Medulla oblongata (tissue), 1 donor: ENCODE data around the gene KPNB1.
"Not testable (repeated sequence)": the region's sequence is repeated elsewhere in the genome, so short reads cannot be mapped to it uniquely, and the experiment has no call there.

Source experiments
- DNase-seq: peaks from one replicate; pipeline ENCODE4 v3.0.0-alpha.2; 2015; ENCODE audit errors: extremely low spot score

Gene KPNB1

GRCh38 chr17:47676510-47677165, 26.9 kb downstream of the KPNB1 start:
- DNase-seq: no peak

GRCh38 chr17:47678196-47678595, 28.5 kb downstream of the KPNB1 start:
- DNase-seq: no peak

GRCh38 chr17:47682138-47682537, 32.4 kb downstream of the KPNB1 start:
- no peak for DNase-seq

- DNase-seq: not testable (repeated sequence)
Observed at GRCh38 chr17:47682727-47683126, 33.0 kb downstream of the KPNB1 start.

GRCh38 chr17:47684025-47684424, 34.3 kb downstream of the KPNB1 start:
- no peak for DNase-seq

DNA sequence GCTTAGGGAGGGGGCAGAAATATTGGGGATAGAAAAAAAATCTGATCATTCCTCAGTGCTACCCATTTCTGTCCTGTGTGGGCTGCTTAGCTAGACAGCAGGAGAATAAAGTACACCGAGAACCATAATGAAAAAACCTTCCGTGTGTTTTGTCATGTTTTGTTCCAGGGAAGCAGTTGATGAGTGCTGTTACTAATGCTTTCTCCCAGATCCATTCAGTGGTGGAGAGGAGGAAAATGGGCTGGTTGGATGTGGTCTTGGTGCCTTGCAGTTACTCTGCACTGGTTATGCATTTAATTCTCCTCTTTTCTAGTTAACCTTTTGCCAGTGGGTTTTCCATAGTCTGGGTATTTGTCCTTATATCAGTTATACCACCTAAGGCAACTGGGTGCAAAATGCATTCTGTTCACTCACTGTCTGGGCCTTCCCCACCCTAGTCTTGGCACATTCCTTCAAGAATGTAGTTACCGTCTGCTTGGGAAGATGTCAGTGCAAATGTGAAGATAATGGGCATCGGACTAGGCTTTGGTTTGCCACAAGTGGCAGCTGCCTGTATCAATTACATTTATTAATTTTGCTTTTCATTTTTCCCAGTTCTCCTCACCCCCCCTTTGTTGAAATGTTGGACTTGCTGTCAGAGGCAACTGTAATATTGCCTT, 34.9 kb downstream of the KPNB1 start:
- no peak for DNase-seq

GRCh38 chr17:47685556-47686275, 36.0 kb downstream of the KPNB1 start:
- no peak for DNase-seq

DNA sequence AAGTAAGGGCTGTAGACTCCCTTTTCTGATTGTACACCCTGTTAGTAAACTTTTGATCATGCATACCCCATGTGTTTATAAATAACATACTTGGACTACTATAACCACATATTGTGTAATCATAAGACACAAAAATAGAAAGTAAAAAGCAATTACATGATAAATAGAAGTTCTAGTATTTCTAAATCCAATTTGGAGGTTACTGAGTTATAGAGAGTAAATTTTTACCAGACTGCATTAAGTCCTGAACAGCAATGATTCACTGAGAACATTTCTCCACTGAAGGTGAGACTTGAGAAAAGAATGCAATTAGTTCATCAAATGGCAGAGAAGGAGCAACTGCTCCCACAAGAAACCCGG, 36.5 kb downstream of the KPNB1 start:
- DNase-seq: no peak

DNA sequence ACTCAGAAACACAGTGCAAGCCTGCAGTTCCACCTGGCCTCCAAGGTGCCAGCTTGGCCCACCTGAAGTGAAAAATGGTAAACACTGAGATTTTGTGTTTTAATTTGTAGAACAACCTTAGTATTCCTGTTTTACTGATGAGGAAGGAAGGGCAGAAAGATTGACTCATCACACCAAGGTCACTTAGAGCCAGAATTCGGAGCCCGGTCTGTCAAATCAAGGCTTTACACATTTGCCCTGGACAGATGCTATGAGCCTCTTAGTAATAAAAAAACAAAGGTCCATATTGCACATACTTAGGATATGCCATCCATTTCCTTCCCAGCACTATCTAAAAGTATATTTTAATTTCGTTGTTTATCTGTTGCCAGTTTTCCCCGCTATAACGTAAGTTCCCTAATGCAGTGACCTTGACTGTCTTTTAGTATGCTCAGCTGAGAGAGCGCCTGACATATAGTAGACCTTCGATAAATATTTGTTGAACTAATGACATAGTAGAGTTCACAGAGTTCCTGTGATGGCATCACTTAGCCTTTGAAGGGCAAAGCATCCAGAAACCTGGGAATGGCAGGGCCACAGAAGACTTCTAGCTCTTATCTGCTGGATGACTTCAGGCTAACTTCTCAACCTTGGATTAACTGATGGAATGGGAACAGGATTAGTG, 37.1 kb downstream of the KPNB1 start:
- DNase-seq: no peak

DNA sequence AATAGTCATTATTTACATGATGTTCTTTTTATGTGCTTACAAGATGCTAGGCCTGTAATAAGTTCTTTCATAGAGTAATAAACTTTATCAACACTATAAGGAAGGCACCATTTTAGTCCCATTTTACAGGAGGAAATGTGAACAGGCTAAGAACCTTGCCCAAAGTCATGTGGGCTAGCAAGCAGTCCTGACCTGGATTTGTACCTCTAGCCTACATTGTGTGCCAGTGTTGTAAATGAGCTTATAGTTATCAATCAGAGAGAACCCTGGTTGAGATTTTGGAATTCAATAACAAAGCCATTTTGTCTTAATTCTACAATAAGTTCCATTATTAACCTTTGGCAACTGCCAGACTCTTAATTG, 37.6 kb downstream of the KPNB1 start:
- DNase-seq: no peak

- peak; percentile 53 for DNase-seq
Observed at GRCh38 chr17:47687748-47688147, 38.0 kb downstream of the KPNB1 start.

DNA sequence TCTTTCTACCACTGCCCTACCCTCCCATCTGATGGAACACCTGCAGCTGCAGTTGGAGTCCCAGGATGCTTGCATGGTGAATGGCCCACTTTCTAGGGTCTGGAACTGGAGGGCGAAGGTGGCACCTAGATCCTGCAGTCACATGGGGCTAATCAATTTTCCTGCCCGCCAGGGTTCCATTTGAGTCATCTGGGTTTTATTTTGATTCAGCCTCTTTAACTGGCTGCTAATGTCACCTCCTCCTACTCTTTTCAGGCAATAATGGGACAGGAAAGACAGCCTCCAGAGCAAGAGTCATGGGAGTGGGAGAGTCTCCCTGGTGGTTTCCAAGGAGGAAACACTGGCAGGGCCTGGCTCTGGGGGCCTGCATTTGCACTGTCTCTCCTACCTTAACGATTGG, 40.4 kb downstream of the KPNB1 start:
- no peak for DNase-seq

- DNase-seq: no peak
Observed at GRCh38 chr17:47692137-47692894, 42.6 kb downstream of the KPNB1 start.

- DNase-seq: peak; percentile 5
Observed at GRCh38 chr17:47692895-47693730, 43.4 kb downstream of the KPNB1 start.

DNA sequence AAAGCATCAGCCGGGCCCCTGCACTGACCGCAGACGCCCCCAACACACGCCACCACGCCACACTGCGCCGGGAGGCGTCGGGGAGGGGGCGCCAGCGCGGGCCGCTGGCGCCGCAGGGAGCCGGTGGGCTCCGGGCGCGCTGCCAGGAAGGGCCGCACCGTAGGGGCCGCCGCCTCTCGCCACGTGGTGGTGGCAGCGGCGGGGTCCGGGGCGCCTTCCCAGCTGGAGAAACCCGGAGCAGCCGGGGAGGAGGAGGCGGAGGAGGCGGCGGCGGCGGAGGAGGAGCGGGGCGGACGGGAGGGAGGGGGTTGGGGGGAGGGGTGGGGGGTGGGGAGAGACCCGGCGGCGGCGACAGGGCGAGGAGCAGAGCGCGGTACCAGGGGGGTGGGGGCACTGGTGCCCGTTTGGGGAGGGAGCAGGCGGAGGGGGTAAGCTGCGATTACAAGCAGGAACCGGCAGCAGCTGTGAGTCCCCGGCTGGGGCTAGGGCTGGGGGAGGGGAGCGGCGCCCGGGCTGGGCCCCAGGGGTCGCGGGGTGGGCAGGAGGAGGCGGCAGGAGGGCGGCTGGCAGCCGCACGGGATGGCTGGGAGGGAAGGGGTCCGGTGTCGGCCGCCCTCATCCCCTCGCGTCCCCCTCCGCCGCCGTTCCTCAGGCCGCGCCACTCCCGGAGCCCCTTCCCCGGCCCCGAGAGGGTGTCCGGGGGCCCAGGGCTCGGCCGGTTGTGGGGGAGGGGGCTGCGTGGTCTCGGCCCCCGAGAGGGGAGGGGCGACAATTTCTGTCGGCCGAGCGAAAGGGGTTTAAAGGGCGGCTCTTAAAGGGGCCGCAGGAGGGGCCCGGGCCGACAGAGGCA, 44.2 kb downstream of the KPNB1 start, which contains the start of gene TBKBP1:
Gene TBKBP1 (plus strand): TSS at position 431 of the 850 bp plus-strand sequence. CDS start 1,952 bp downstream, outside the sequence.
- DNase-seq: peak; percentile 32

GRCh38 chr17:47694581-47695428, 45.1 kb downstream of the KPNB1 start:
- peak; percentile 20 for DNase-seq

DNA sequence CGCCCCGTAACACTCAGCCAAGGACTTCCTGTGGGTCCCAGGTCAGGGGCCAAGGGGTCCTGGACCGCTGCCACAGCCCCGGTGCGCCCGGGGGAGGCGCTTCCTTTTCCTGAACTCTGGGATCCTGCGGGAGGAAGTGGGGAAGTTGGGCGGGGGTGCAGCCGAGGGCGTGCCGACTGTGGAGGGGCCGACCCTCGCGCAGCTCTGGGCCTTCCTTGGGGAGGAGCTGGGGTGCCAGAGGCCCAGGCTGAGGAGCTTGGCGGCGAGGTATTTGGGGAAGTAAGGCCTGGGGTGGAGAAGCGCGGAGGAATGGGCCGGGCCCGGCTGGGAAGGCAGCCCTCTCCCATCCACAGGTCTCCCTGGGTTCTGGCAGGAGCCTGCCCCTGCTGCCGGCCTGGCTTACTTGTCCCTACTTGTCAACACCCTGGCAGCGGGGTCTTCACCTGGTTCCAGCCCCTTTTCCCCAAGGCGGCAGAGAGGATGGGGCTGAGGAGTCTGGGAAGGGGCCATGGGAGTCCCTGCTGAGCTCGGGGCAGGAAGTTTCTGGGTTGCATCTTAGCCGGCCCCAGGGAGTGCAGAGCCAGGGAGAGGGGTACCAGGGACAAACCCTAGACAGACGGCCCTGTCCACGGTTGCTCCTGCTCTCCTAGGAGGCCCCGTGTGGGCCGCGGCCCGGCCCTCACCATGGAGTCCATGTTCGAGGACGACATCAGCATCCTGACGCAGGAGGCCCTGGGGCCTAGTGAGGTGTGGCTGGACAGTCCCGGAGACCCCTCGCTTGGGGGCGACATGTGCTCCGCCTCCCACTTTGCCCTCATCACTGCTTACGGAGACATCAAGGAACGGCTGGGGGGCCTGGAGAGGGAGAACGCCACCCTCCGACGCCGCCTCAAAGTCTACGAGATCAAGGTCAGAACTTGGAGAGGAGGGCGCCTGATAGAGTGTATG, 46.0 kb downstream of the KPNB1 start:
- peak; percentile 7 for DNase-seq
